Measurements from ENCODE around the gene ATP1A1.

ATP1A1 gene

GRCh38 chr1:116439701-116440100 lies 66.7 kb downstream of the ATP1A1 start:
- no peak for DNase-seq (ENCODE audit: low read depth in 2 of 2)

- DNase-seq (ENCODE audit: low read depth in 2 of 2): no peak
Observed at GRCh38 chr1:116440731-116441130, 67.7 kb downstream of the ATP1A1 start.

DNA sequence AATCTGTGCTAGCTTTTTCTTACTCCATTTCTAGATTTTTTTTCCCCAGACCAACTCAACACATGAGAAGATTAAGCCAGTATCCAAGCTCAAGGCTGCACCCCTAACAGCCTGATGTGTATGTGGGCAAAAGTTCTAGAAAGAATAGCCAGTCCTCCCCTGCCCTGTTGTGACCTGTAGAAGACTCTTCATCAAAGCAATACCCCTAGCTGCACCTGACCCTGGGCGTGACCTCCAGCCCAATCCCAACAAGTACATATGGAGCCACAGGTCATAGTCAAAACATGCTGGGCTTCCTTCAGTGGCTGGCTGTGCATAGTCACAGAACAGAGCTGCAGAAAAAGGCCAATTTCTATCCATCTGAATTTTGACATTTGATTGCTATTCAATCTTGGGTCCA lies 72.5 kb downstream of the ATP1A1 start:
- DNase-seq (ENCODE audit: low read depth in 2 of 2): no peak

DNA sequence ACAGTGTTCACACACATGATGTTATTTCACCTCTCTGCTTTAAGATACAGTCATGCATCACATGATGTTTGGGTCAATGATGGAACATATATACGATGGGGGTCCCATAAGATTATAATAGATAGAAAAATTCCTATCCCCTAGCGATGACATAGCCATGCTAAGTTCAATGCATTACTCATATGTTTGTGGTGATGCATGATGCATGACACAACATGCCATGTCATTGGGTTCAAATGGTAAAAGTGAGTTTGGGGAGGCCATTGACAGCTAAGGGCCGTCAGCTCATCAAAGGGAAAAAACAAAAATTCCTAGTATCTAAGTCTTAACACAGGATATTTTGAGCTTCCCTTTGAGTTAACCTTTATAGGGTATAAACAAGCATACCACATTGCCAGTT lies 73.6 kb downstream of the ATP1A1 start:
- DNase-seq (ENCODE audit: low read depth in 2 of 2): no peak

GRCh38 chr1:116448785-116449385 lies 75.8 kb downstream of the ATP1A1 start:
- DNase-seq (ENCODE audit: low read depth in 2 of 2): no peak

GRCh38 chr1:116449578-116449977 lies 76.5 kb downstream of the ATP1A1 start:
- no peak for DNase-seq (ENCODE audit: low read depth in 2 of 2)

DNA sequence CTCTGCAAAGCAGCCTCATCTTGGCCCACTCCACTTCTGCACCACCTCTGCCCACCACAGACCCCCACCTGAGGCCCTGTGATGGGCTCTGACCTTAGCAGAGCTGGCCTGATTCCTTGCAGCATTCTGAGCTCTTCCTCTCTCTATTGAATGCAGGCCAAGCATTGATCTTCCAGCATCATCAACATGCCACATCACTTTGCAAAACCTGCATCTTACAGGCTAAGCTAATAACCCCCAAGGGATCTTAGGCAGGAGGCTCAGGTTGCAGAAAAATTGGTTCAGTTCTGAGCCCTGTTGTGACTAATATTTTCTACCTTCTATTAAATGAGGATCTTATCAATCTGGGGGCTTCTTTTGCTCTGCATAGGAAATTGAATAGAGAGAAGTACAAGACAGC lies 78.7 kb downstream of the ATP1A1 start:
- DNase-seq (ENCODE audit: low read depth in 2 of 2): no peak

- no peak for DNase-seq (ENCODE audit: low read depth in 2 of 2)
Observed at GRCh38 chr1:116453481-116453880, 80.4 kb downstream of the ATP1A1 start.

GRCh38 chr1:116453906-116454305 lies 80.9 kb downstream of the ATP1A1 start:
- DNase-seq (ENCODE audit: low read depth in 2 of 2): no peak
